IMR-90 (cell line): ENCODE results near the gene HLA-DQA1. TPM values are rescaled to one million over a fixed set of nuclear protein-coding genes. Genes with fewer than 3 reads are reported as not detected.

Source experiments
- ATAC-seq: fragments of 200-7000 bp; cut with Tn5 transposase; 2 replicates; pipeline ENCODE4 v1.9.1; 2020; ENCODE audit warnings: low read depth, mild to moderate bottlenecking, moderate library complexity
- BruUV-seq: library from RNA; stranded (reverse); fragments of 400-500 nt; replicated peaks from 2 replicates; lab custom pipeline; 2021; lab: Mats Ljungman, UMichigan
- CTCF ChIA-PET: fragments of 300-600 bp; formaldehyde crosslinking; extraction: SDS; loops from one replicate; lab custom pipeline; 2021; ENCODE audit warnings: antibody characterized with exemption; lab: Yijun Ruan, JAX
- POLR2A ChIA-PET: fragments of 300-600 bp; sonication (Branson Sonifier 250); formaldehyde crosslinking; loops from one replicate; lab custom pipeline; 2022; ENCODE audit warnings: antibody characterized with exemption; ENCODE audit not compliant: unreplicated experiment; lab: Charles Lee
- DNase-seq: peaks from one replicate; pipeline ENCODE4 v3.0.0; 2013
- H2AFZ ChIP-seq: replicated peaks from 2 replicates; pipeline ENCODE3; 2013; ENCODE audit warnings: low read length, mild to moderate bottlenecking; ENCODE audit not compliant: poor library complexity
- H2AK5ac ChIP-seq: 2 replicates; pipeline ENCODE4 v1.6.1; 2013; ENCODE audit warnings: low read depth, low read length, inconsistent platforms
- H2AK9ac ChIP-seq: replicated peaks from 2 replicates; pipeline ENCODE3; 2013; ENCODE audit warnings: mild to moderate bottlenecking, low read depth, low read length, moderate library complexity; ENCODE audit not compliant: poor library complexity
- H2BK120ac ChIP-seq: 2 replicates; pipeline ENCODE4 v1.6.1; 2013; ENCODE audit warnings: low read depth, low read length, inconsistent platforms
- H2BK15ac ChIP-seq: 3 replicates; pipeline ENCODE4 v1.6.1; 2013; ENCODE audit warnings: low read depth, low read length, inconsistent platforms
- H2BK20ac ChIP-seq: 2 replicates; pipeline ENCODE4 v1.6.1; 2013; ENCODE audit warnings: low read depth, mild to moderate bottlenecking, inconsistent platforms, low read length, moderate library complexity
- H2BK5ac ChIP-seq: 2 replicates; pipeline ENCODE4 v1.6.1; 2013; ENCODE audit warnings: mild to moderate bottlenecking, low read depth, low read length, inconsistent platforms; ENCODE audit not compliant: poor library complexity, severe bottlenecking
- H3K14ac ChIP-seq: replicated peaks from 2 replicates; pipeline ENCODE4 v1.6.1; 2013; ENCODE audit warnings: low read depth, low read length, inconsistent platforms
- H3K18ac ChIP-seq: 2 replicates; pipeline ENCODE4 v1.6.1; 2013; ENCODE audit warnings: low read depth, low read length, control low read depth
- H3K23ac ChIP-seq: 2 replicates; pipeline ENCODE4 v1.6.1; 2013; ENCODE audit warnings: low read depth, low read length, inconsistent platforms
- H3K27ac ChIP-seq: 2 replicates; pipeline ENCODE4 v1.5.1; 2013; ENCODE audit warnings: mild to moderate bottlenecking, control low read depth, low read length; ENCODE audit not compliant: insufficient read depth
- H3K27me3 ChIP-seq: 2 replicates; pipeline ENCODE4 v1.6.1; 2013; ENCODE audit warnings: low read length; ENCODE audit not compliant: control insufficient read depth, insufficient read depth
- H3K36me3 ChIP-seq: 2 replicates; pipeline ENCODE4 v1.6.1; 2013; ENCODE audit warnings: low read length, mixed read lengths; ENCODE audit not compliant: control insufficient read depth, insufficient read depth
- H3K4ac ChIP-seq: 2 replicates; pipeline ENCODE4 v1.6.1; 2013; ENCODE audit warnings: low read depth, low read length, inconsistent platforms
- H3K4me1 ChIP-seq: 2 replicates; pipeline ENCODE4 v1.6.1; 2013; ENCODE audit warnings: low read length, mixed read lengths; ENCODE audit not compliant: control insufficient read depth, insufficient read depth
- H3K4me2 ChIP-seq: 2 replicates; pipeline ENCODE4 v1.6.1; 2013; ENCODE audit warnings: low read depth, mild to moderate bottlenecking, control low read depth, low read length, moderate library complexity
- H3K4me3 ChIP-seq: 2 replicates; pipeline ENCODE4 v1.5.1; 2013; ENCODE audit warnings: low read depth, mild to moderate bottlenecking, control low read depth, low read length, moderate library complexity; ENCODE audit not compliant: insufficient read depth
- H3K56ac ChIP-seq: 2 replicates; pipeline ENCODE4 v1.6.1; 2013; ENCODE audit warnings: low read length, inconsistent platforms; ENCODE audit not compliant: insufficient read depth; ENCODE audit errors: extremely low read depth
- H3K79me1 ChIP-seq, 2 experiments: 2 replicates each; pipeline ENCODE4 v1.6.1; 2013; ENCODE audit warnings: low read length in 2 of 2, inconsistent platforms in 1 of 2, low read depth in 1 of 2
- H3K9ac ChIP-seq: 2 replicates; pipeline ENCODE4 v1.6.1; 2013; ENCODE audit warnings: low read depth, low read length, control low read depth
- H3K9me1 ChIP-seq: 2 replicates; pipeline ENCODE4 v1.6.1; 2013; ENCODE audit warnings: low read length, inconsistent platforms; ENCODE audit not compliant: insufficient read depth
- H3K9me3 ChIP-seq: 2 replicates; pipeline ENCODE4 v1.6.1; 2013; ENCODE audit warnings: low read length; ENCODE audit not compliant: control insufficient read depth, insufficient read depth
- H4K20me1 ChIP-seq: 2 replicates; pipeline ENCODE4 v1.6.1; 2013; ENCODE audit warnings: low read length, inconsistent platforms; ENCODE audit not compliant: insufficient read depth
- H4K5ac ChIP-seq: 2 replicates; pipeline ENCODE4 v1.6.1; 2013; ENCODE audit warnings: mild to moderate bottlenecking, low read depth, low read length, control low read depth
- H4K8ac ChIP-seq, 2 experiments: 2 replicates each; pipeline ENCODE4 v1.6.1; 2013; ENCODE audit warnings: low read depth in 2 of 2, low read length in 2 of 2, control low read depth in 1 of 2, inconsistent platforms in 1 of 2
- H4K91ac ChIP-seq: 2 replicates; pipeline ENCODE4 v1.6.1; 2013; ENCODE audit warnings: low read depth, low read length, inconsistent platforms; ENCODE audit not compliant: insufficient read depth
- USF2 ChIP-seq: fragments of 150-350 bp; IDR thresholded peaks from 2 replicates; pipeline ENCODE4 v1.6.1; 2017; ENCODE audit warnings: mild to moderate bottlenecking, antibody characterized with exemption, low read length, low read depth
- WGBS, 2 experiments: methylation state at CpG; one replicate each; pipeline versions ENCODE4 v1.1.5 to v1.1.7; 2013; ENCODE audit warnings: missing lambda C conversion rate in 2 of 2; ENCODE audit not compliant: insufficient read length in 1 of 2; ENCODE audit errors: extremely low coverage in 2 of 2; 5-methylcytosine and 5-hydroxymethylcytosine counted together
- dilution Hi-C: fragments of 300-500 bp; cut with HindIII; formaldehyde crosslinking; loops from one replicate; pipeline ENCODE4 v1.14.3; 2018; ENCODE audit warnings: low sequenced_read_pairs; ENCODE audit not compliant: unreplicated experiment
- in situ Hi-C: fragments of 300-500 bp; cut with MboI; formaldehyde crosslinking; loops from 3 replicates; pipeline ENCODE4 v1.14.3; 2019; ENCODE audit warnings: low sequenced_read_pairs, inconsistent platforms, mixed read lengths
- intact Hi-C: fragments of 100-400 bp; cut with micrococcal nuclease; formaldehyde crosslinking; loops from 2 replicates; pipeline ENCODE4 v1.10.0; 2022
- polyA plus RNA-seq, 3 experiments: library from polyadenylated mRNA; depleted of rRNA; stranded (reverse); fragments of >200 nt; gene quantifications; 2 replicates each; pipeline ENCODE4 v1.2.3, GENCODE V29; 2012; ENCODE audit warnings: low replicate concordance in 1 of 3
- total RNA-seq: library from RNA; depleted of rRNA; stranded (reverse); fragments of >200 nt; gene quantifications from 2 replicates; pipeline ENCODE4 v1.2.3, GENCODE V29; 2012

The HLA-DQA1 gene
- total and polyA plus RNA-seq, 2 of the 4 experiments (the other 2 are of a cell fraction), result not detected

- Histone ChIP-seq H4K5ac (no peak overlapping the region), H3K27ac (no peak overlapping the region), H3K4me2 (no peak overlapping the region), H2AK5ac (no peak overlapping the region), H4K8ac (no peak overlapping the region), H3K56ac (no peak overlapping the region), H4K20me1 (no peaks in the 10 kb centered on the region), H2BK5ac (no peak overlapping the region), H3K27me3 (no peaks in the 10 kb centered on the region), H3K4me1 (no peaks in the 10 kb centered on the region), H3K79me1 (no peaks in the 10 kb centered on the region), H2AK9ac (no peak overlapping the region), H3K9ac (no peak overlapping the region), H2AFZ (no peak overlapping the region), H3K4me3 (no peak overlapping the region), H3K9me3 (no peaks in the 10 kb centered on the region), H3K36me3 (no peaks in the 10 kb centered on the region), H3K14ac (no peak overlapping the region), H3K9me1 (no peaks in the 10 kb centered on the region), H4K91ac (no peak overlapping the region), H3K18ac (no peak overlapping the region), H2BK20ac (no peak overlapping the region), H3K23ac (no peak overlapping the region), H3K4ac (no peak overlapping the region), H2BK120ac (no peak overlapping the region), H2BK15ac (no peak overlapping the region)
- 0% methylated on average over 1 of the region's 3 CpGs; no CpG with 5 or more reads in 1 of the 2 experiments for WGBS, 2 experiments
- no peak for ATAC-seq
- dilution Hi-C loops (no loop called here), intact Hi-C loops (no loop called here), in situ Hi-C loops (no loop called here)
- ChIA-PET CTCF (no interaction called here), POLR2A (no interaction called here)
- no TSS peak for BruUV-seq
- no peak for DNase-seq
- no peak for TF ChIP-seq USF2
Measured at GRCh38 chr6:32615885-32616532, 21.2 kb upstream of the HLA-DQA1 start.
